Thyroid gland (tissue), 4 donors: Measurements from ENCODE around the gene SLC8B1.

Source experiments
- CTCF ChIP-seq, 6 experiments: fragments of 200-600 bp in 3 of 6; fragments of 450-650 bp in 3 of 6; sonication (generic) in 3 of 6; IDR thresholded peaks; one replicate each; pipeline ENCODE4 v1.5.1; 2016 to 2019; ENCODE audit warnings: antibody characterized with exemption in 6 of 6, mild to moderate bottlenecking in 2 of 6, inconsistent platforms in 1 of 6, moderate library complexity in 1 of 6
- POLR2A ChIP-seq, 2 donors: fragments of 450-650 bp; IDR thresholded peaks; one replicate each; pipeline ENCODE4 v1.6.1; 2017; ENCODE audit warnings: antibody characterized with exemption in 2 of 2, mild to moderate bottlenecking in 2 of 2, moderate library complexity in 1 of 2

GRCh38 chr12:113278141-113278540 is 56.8 kb downstream of the SLC8B1 start:
- TF ChIP-seq POLR2A (IDR thresholded peaks at IDR 0.05) (no peak), CTCF (IDR thresholded peaks at IDR 0.05) (no peak)
